Lower lobe of right lung (tissue), 2 donors: ENCODE measurements around the gene ZFP36L2. TPM values are rescaled to one million over a fixed set of nuclear protein-coding genes. Genes with fewer than 3 reads are reported as not detected.
A peak's percentile ranks its signal among the peaks of the same experiment; 100 is the strongest.

ENCODE experiments used
- ATAC-seq, 2 donors: fragments of 200-7000 bp; cut with Tn5 transposase; one replicate each; pipeline ENCODE4 v1.9.1; 2020 to 2022; ENCODE audit warnings: mild to moderate bottlenecking in 2 of 2, moderate library complexity in 2 of 2
- DNase-seq: peaks from one replicate; pipeline ENCODE4 v3.0.0-alpha.2; 2020
- H3K27ac ChIP-seq: fragments of 200-600 bp; one replicate; pipeline ENCODE4 v1.8.0; 2022
- H3K27me3 ChIP-seq: fragments of 200-600 bp; one replicate; pipeline ENCODE4 v1.8.0; 2022; ENCODE audit warnings: low read depth
- H3K36me3 ChIP-seq: fragments of 200-600 bp; one replicate; pipeline ENCODE4 v1.8.0; 2022; ENCODE audit warnings: mild to moderate bottlenecking
- H3K4me1 ChIP-seq: fragments of 200-600 bp; one replicate; pipeline ENCODE4 v1.8.0; 2022
- H3K4me3 ChIP-seq: fragments of 200-600 bp; one replicate; pipeline ENCODE4 v1.8.0; 2022; ENCODE audit warnings: mild to moderate bottlenecking
- H3K9me3 ChIP-seq: fragments of 200-600 bp; one replicate; pipeline ENCODE4 v1.8.0; 2022
- CTCF ChIP-seq: fragments of 200-600 bp; IDR thresholded peaks from one replicate; pipeline ENCODE4 v1.8.0; 2022; ENCODE audit warnings: antibody characterized with exemption, mild to moderate bottlenecking
- intact Hi-C: fragments of 100-400 bp; cut with DNase I; formaldehyde crosslinking; loops from one replicate; pipeline ENCODE4 v1.11.0; 2022
- total RNA-seq: library from RNA; stranded (reverse); fragmentation: NEBNext Ultra II Directional; extraction: Animal tissue kit (Norgen Biotek cat#: 25700); gene quantifications from one replicate; pipeline ENCODE4 v1.2.1, GENCODE V29; 2021
- donor health status: DM: no; HTN: yes; CAD: no; lungs with severe emphysema.

ZFP36L2 gene
- total RNA-seq, 1 donor from 2014 or later, result 136 TPM

- Histone ChIP-seq H3K36me3 (no peaks in the 10 kb centered on the region), H3K27me3 (no peaks in the 10 kb centered on the region), H3K9me3 (peaks cover 10% of the 10 kb centered on the region), H3K4me3 (no peak overlapping the region), H3K4me1 (peaks cover 72% of the 10 kb centered on the region), H3K27ac (peak overlapping the region; percentile 80)
- ATAC-seq (no peak), DNase-seq (no peak)
- intact Hi-C loops, result loop anchor here (10.0 kb wide), 1 partner anchor 50 kb away; the partner anchor contains the start of gene ZFP36L2
- TF ChIP-seq CTCF, result no peak
Measured at GRCh38 chr2:43175020-43175441, 51.4 kb downstream of the ZFP36L2 start.

DNA sequence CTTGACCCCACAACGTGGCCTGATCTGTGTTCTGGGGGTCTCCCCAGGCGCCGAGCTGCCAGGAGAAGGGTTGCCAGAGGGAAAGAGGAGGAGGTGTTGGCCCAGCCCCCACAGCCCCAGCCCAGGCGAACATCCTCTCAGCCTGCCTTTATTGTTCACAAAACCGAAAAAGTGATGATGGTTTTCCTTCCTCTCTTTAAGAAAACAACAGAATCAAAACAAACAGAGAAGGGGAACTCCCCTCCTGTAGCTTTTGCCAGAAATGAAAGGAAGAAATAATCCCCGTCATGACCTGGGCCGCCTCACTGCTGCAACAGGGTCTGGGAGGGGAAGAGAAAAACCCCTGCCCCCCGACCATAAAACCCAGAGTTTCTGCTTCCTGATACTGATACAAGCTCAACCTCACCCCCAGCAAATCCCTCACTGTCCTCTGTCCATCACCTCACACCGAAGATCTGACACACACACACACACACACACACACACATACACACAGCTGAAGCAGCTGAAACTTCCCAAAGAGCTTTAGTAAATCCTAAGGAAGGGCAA, 52.0 kb downstream of the ZFP36L2 start:
- H3K9me3 ChIP-seq, result peaks cover 10% of the 10 kb centered on the region
- intact Hi-C loops, result loop anchor here (10.0 kb wide), 1 partner anchor 50 kb away; the partner anchor contains the start of gene ZFP36L2
- DNase-seq (no peak), ATAC-seq (peak; percentile 39 to 43)
- peaks cover 77% of the 10 kb centered on the region for H3K4me1 ChIP-seq
- no peaks in the 10 kb centered on the region for H3K27me3 ChIP-seq
- H3K27ac ChIP-seq, result peak overlapping the region; percentile 80
- H3K4me3 ChIP-seq, result peak overlapping the region; percentile 16
- no peaks in the 10 kb centered on the region for H3K36me3 ChIP-seq
- TF ChIP-seq CTCF, result no peak
